A172 (cell line): ENCODE data around the gene CUBN. TPM values are rescaled to one million over a fixed set of nuclear protein-coding genes. Genes with fewer than 3 reads are reported as not detected.

Experiments
- DNase-seq: peaks from one replicate; pipeline ENCODE4 v3.0.0-alpha.2; 2015; ENCODE audit warnings: low spot score
- total RNA-seq: library from RNA; depleted of rRNA; stranded (reverse); fragments of >200 nt; shearing (Covaris generic); gene quantifications from 2 replicates; pipeline ENCODE4 v1.2.3, GENCODE V29; 2014

Gene CUBN
- total RNA-seq, 1 experiment from 2014 or later, result 0.60 TPM

DNA sequence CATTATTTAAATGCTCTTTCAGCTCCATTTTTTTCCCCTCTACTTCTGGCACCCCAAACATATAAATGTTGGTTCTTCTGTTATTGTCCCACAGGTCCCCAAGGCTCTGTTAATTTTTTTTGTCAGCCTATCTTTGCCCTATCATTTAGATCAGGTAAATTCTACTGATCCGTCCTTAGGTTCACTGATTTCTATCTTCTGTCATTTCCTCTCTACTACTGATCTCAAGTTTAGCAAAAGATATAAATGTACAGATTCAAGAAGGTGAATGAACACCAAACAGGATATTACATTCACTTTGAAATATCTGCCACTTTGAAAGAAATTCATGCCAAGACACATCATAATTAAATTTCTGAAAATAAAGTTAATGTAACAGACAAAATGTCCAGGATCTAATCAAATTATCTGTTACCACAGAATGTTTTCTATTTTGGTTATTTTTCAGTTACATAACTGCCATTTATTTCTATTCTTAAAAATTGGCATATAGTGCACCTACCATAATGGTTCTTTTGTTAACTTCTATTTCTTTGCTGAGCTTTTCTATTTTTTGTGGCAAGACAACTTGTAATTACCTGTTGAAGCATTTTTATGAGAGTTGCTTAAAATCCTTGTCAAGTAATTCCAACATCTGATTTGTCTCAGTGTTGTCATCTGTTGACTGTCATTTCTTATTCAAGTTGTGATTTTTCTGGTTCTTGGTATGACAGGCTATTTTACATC lies 12.1 kb upstream of the CUBN start:
- no peak for DNase-seq

DNA sequence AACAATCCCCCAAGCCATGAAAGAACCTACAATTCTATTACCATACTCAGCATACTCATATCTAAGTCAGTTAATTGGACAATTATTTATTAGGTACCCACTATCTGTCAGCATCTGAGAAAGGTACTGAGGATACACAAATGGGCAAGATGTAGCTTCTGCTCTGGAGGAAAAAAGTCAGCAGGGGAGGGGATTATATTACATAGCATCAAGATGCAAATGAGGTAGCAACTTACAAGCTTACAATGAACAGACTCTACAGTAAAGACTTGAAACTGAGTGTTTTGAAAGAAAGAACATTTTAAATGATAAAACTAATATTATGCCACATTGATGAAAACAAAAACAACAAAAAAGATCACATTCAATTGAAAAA lies 10.8 kb upstream of the CUBN start:
- DNase-seq, result no peak

- no peak for DNase-seq
Observed at GRCh38 chr10:17138460-17139042, 8.9 kb upstream of the CUBN start.

- no peak for DNase-seq
Observed at GRCh38 chr10:17134737-17135260, 5.2 kb upstream of the CUBN start.

DNA sequence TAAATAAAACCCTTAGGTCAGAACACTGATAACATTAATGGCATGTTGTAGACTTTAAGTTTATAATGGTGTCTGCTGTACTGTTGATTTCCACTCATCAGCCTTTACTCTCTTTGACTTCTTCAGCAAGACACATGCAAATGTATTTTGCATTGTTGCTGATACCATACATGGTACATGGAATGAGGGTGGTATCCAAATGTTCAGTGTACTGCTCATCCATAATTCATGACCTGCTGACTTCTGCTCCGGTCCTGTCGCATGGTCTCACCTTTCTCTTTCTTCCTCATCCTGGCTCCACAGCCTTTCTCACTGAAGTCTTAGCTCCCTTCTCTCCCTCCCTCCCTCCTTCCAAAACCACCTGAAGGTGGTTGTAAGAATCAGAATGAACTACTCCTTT lies 4.7 kb upstream of the CUBN start:
- DNase-seq, result no peak

DNA sequence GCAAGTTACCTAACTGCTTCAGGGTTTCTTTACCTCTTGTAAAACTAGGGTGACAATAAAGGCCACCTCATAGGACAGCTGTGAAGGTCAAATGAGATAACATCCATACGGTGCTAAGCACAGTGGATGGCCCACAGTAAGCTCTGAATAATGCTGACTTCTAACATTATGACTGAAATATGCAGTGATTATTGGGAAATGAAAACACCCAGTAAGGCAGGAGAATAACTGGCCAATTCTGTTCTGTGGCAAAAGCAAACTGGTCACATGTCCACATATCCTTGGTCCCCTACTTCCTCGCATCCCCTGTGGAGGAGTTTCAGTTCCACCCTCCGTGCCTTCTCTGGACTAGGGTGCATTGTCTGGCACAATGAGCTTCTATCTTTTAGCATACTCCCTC lies 1.4 kb downstream of the CUBN start:
- no peak for DNase-seq

DNA sequence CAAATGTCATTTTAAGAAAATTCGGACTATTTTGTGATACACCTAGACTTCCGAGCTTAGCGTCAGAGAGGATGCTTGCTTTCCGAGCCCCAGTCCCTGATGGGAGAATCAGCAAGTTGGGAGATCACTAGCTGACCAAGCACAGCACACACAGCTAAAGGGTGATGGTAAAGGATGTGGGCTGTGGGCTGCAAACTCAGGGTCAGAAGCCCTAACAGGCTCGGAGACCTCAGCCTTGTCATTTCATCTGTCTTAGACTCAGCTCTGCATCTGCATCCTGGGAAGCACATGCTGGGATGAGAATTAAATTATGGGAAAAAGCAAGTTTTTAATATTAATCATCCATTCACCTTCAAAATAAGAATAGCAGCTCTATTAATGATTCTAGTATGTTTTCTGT lies 3.3 kb downstream of the CUBN start:
- DNase-seq, result no peak

DNA sequence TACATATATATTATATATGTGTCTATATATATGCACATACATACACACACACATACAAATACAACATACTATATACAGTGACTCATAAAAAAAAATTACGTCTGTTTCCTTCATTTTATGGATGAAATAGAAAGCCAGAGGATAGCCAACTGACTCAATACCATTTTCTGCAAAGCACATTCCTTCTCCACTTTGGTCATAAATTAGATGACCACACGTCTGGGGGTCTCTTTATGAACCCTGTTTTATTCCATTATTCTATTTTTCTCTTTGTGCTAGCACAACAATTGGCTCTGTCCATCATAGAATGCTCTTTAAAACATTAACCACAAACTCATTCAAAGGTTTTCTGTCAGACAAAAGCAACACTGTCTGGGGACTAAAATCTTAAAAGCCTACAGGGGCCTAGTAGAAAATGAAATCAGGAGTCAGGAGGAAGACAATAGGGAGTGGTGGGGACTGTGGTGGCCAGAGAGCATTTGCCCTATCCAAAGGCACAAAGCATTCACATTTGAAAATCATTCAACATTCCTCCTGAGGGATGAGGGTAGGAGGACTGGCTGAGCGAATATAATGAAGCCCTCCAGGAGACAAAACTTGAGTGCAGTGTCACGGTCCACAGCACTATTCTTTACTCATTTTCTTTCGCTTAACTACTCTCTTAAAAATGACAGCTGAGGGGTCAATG lies 4.3 kb downstream of the CUBN start:
- DNase-seq, result no peak

- no peak for DNase-seq
Observed at GRCh38 chr10:17123961-17124360, 5.7 kb downstream of the CUBN start.

GRCh38 chr10:17122726-17123661 lies 6.6 kb downstream of the CUBN start:
- peak; percentile 81 for DNase-seq

GRCh38 chr10:17122052-17122451 lies 7.6 kb downstream of the CUBN start:
- peak; percentile 31 for DNase-seq

- DNase-seq, result no peak
Observed at GRCh38 chr10:17120694-17121093, 8.9 kb downstream of the CUBN start.

- DNase-seq, result no peak
Observed at GRCh38 chr10:17119845-17120244, 9.8 kb downstream of the CUBN start.

DNA sequence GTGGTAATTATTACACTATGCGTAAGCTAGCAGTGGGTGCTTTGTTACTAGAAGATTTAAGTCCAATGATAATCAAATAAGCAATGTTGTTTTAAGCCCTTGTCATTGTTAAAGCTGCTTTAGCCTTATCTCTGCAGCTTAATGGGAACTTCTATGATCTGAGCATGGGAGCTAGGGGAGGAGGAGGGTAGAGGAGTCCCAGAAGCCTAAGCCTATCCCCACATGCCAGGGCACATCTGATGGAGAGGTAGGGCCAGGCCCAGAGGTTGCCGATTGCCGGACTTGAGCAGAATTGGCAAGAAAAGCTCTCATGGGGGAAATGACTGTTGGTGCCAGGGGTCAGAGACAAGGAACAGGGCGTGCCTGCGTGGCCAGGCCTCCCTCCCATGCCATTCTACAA lies 13.4 kb downstream of the CUBN start:
- DNase-seq, result no peak

DNA sequence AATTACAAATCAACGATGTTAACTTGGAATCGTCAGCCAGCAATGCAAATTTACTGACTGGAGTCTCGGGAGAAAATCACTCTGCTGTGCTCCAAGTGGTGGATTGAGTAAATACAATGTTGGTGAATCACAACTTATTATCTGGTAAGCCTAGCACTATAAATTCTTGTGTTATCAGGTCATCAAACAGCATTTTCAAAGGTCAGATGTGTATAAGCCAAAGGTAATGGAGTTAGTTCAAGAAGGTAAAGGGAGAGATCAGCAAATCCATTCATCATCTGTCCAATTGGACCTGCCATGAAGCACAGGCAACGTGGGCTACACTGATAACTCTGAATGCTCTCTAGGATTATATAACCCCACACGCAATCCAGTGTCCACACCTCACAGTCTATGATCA lies 13.9 kb downstream of the CUBN start:
- peak; percentile 86 for DNase-seq

- DNase-seq, result peak; percentile 78
Observed at GRCh38 chr10:17114878-17115444, 14.7 kb downstream of the CUBN start.

DNA sequence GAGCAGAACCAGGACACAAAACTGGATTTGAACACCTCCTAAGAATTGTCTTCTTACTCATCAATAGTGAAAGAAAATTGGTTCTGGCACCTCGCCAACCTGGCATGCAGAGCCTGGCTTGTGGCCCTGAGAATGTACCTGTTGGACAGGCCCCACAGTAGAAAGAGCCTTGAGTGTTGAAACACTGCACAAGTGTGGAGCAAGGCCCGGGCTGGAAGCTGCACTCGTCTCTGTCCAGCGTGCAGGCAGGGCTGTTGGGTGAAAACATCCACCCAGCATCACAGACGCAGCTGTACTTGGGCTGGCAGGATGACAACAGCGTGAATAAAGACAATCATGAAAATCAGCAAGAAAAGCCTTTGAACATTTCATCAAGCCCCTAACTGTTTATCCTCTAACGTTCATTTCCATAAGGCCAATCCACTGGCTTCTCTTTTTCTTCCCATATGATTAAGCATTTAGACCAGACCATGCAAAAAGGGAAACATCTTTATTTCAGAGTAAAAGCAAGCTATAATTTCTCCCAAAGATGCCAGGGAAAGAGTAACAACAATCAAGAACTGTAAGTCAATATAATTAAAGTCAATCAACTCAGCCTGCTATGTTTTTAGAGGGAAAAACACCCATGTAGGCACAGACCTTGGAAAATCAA lies 15.6 kb downstream of the CUBN start:
- no peak for DNase-seq

GRCh38 chr10:17113346-17113745 lies 16.3 kb downstream of the CUBN start:
- no peak for DNase-seq

DNA sequence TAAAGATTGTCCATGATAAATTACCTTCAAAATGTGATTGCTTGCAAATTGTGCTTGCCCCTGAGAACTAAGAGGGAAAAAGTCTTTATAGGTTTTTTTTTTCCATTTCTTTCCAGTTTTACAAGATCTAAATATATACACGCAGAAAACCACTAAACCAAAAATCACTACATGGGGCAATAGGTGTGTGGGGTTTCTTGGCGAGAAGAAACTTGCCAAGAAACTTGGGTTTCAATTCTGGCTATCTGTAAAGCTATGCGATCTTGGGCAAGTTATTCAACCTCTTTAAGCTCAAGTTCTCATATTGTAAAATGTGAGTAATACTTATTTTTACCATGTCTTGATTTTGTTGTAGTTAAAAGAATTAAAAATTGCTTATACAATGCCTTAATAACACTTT lies 17.0 kb downstream of the CUBN start:
- no peak for DNase-seq

GRCh38 chr10:17109475-17110207 lies 20.0 kb downstream of the CUBN start:
- peak; percentile 76 for DNase-seq
